IMR-90 (cell line): ENCODE data around the gene PPAN. TPM values are rescaled to one million over a fixed set of nuclear protein-coding genes. Genes with fewer than 3 reads are reported as not detected.

ENCODE experiments used
- ATAC-seq: fragments of 200-7000 bp; cut with Tn5 transposase; 2 replicates; pipeline ENCODE4 v1.9.1; 2020; ENCODE audit warnings: low read depth, mild to moderate bottlenecking, moderate library complexity
- BruUV-seq: library from RNA; stranded (reverse); fragments of 400-500 nt; replicated peaks from 2 replicates; lab custom pipeline; 2021; lab: Mats Ljungman, UMichigan
- CTCF ChIA-PET: fragments of 300-600 bp; formaldehyde crosslinking; extraction: SDS; loops from one replicate; lab custom pipeline; 2021; ENCODE audit warnings: antibody characterized with exemption; lab: Yijun Ruan, JAX
- POLR2A ChIA-PET: fragments of 300-600 bp; sonication (Branson Sonifier 250); formaldehyde crosslinking; loops from one replicate; lab custom pipeline; 2022; ENCODE audit warnings: antibody characterized with exemption; ENCODE audit not compliant: unreplicated experiment; lab: Charles Lee
- DNase-seq: peaks from one replicate; pipeline ENCODE4 v3.0.0; 2013
- H2AFZ ChIP-seq: replicated peaks from 2 replicates; pipeline ENCODE3; 2013; ENCODE audit warnings: low read length, mild to moderate bottlenecking; ENCODE audit not compliant: poor library complexity
- H2AK5ac ChIP-seq: 2 replicates; pipeline ENCODE4 v1.6.1; 2013; ENCODE audit warnings: low read depth, low read length, inconsistent platforms
- H2AK9ac ChIP-seq: replicated peaks from 2 replicates; pipeline ENCODE3; 2013; ENCODE audit warnings: mild to moderate bottlenecking, low read depth, low read length, moderate library complexity; ENCODE audit not compliant: poor library complexity
- H2BK120ac ChIP-seq: 2 replicates; pipeline ENCODE4 v1.6.1; 2013; ENCODE audit warnings: low read depth, low read length, inconsistent platforms
- H2BK15ac ChIP-seq: 3 replicates; pipeline ENCODE4 v1.6.1; 2013; ENCODE audit warnings: low read depth, low read length, inconsistent platforms
- H2BK20ac ChIP-seq: 2 replicates; pipeline ENCODE4 v1.6.1; 2013; ENCODE audit warnings: low read depth, mild to moderate bottlenecking, inconsistent platforms, low read length, moderate library complexity
- H2BK5ac ChIP-seq: 2 replicates; pipeline ENCODE4 v1.6.1; 2013; ENCODE audit warnings: mild to moderate bottlenecking, low read depth, low read length, inconsistent platforms; ENCODE audit not compliant: poor library complexity, severe bottlenecking
- H3K14ac ChIP-seq: replicated peaks from 2 replicates; pipeline ENCODE4 v1.6.1; 2013; ENCODE audit warnings: low read depth, low read length, inconsistent platforms
- H3K18ac ChIP-seq: 2 replicates; pipeline ENCODE4 v1.6.1; 2013; ENCODE audit warnings: low read depth, low read length, control low read depth
- H3K23ac ChIP-seq: 2 replicates; pipeline ENCODE4 v1.6.1; 2013; ENCODE audit warnings: low read depth, low read length, inconsistent platforms
- H3K27ac ChIP-seq: 2 replicates; pipeline ENCODE4 v1.5.1; 2013; ENCODE audit warnings: mild to moderate bottlenecking, control low read depth, low read length; ENCODE audit not compliant: insufficient read depth
- H3K27me3 ChIP-seq: 2 replicates; pipeline ENCODE4 v1.6.1; 2013; ENCODE audit warnings: low read length; ENCODE audit not compliant: control insufficient read depth, insufficient read depth
- H3K36me3 ChIP-seq: 2 replicates; pipeline ENCODE4 v1.6.1; 2013; ENCODE audit warnings: low read length, mixed read lengths; ENCODE audit not compliant: control insufficient read depth, insufficient read depth
- H3K4ac ChIP-seq: 2 replicates; pipeline ENCODE4 v1.6.1; 2013; ENCODE audit warnings: low read depth, low read length, inconsistent platforms
- H3K4me1 ChIP-seq: 2 replicates; pipeline ENCODE4 v1.6.1; 2013; ENCODE audit warnings: low read length, mixed read lengths; ENCODE audit not compliant: control insufficient read depth, insufficient read depth
- H3K4me2 ChIP-seq: 2 replicates; pipeline ENCODE4 v1.6.1; 2013; ENCODE audit warnings: low read depth, mild to moderate bottlenecking, control low read depth, low read length, moderate library complexity
- H3K4me3 ChIP-seq: 2 replicates; pipeline ENCODE4 v1.5.1; 2013; ENCODE audit warnings: low read depth, mild to moderate bottlenecking, control low read depth, low read length, moderate library complexity; ENCODE audit not compliant: insufficient read depth
- H3K56ac ChIP-seq: 2 replicates; pipeline ENCODE4 v1.6.1; 2013; ENCODE audit warnings: low read length, inconsistent platforms; ENCODE audit not compliant: insufficient read depth; ENCODE audit errors: extremely low read depth
- H3K79me1 ChIP-seq, 2 experiments: 2 replicates each; pipeline ENCODE4 v1.6.1; 2013; ENCODE audit warnings: low read length in 2 of 2, inconsistent platforms in 1 of 2, low read depth in 1 of 2
- H3K9ac ChIP-seq: 2 replicates; pipeline ENCODE4 v1.6.1; 2013; ENCODE audit warnings: low read depth, low read length, control low read depth
- H3K9me1 ChIP-seq: 2 replicates; pipeline ENCODE4 v1.6.1; 2013; ENCODE audit warnings: low read length, inconsistent platforms; ENCODE audit not compliant: insufficient read depth
- H3K9me3 ChIP-seq: 2 replicates; pipeline ENCODE4 v1.6.1; 2013; ENCODE audit warnings: low read length; ENCODE audit not compliant: control insufficient read depth, insufficient read depth
- H4K20me1 ChIP-seq: 2 replicates; pipeline ENCODE4 v1.6.1; 2013; ENCODE audit warnings: low read length, inconsistent platforms; ENCODE audit not compliant: insufficient read depth
- H4K5ac ChIP-seq: 2 replicates; pipeline ENCODE4 v1.6.1; 2013; ENCODE audit warnings: mild to moderate bottlenecking, low read depth, low read length, control low read depth
- H4K8ac ChIP-seq, 2 experiments: 2 replicates each; pipeline ENCODE4 v1.6.1; 2013; ENCODE audit warnings: low read depth in 2 of 2, low read length in 2 of 2, control low read depth in 1 of 2, inconsistent platforms in 1 of 2
- H4K91ac ChIP-seq: 2 replicates; pipeline ENCODE4 v1.6.1; 2013; ENCODE audit warnings: low read depth, low read length, inconsistent platforms; ENCODE audit not compliant: insufficient read depth
- BHLHE40 ChIP-seq: fragments of 150-350 bp; IDR thresholded peaks from 2 replicates; pipeline ENCODE4 v1.6.1; 2016; ENCODE audit warnings: mild to moderate bottlenecking, low read depth, low read length
- CEBPB ChIP-seq: IDR thresholded peaks from 2 replicates; pipeline ENCODE4 v1.6.1; 2012; ENCODE audit warnings: low read depth, low read length, improper control_type of control experiment
- CHD1 ChIP-seq: IDR thresholded peaks from 2 replicates; pipeline ENCODE4 v1.6.1; 2012; ENCODE audit warnings: low read depth, low read length, improper control_type of control experiment
- CTCF ChIP-seq: conservative IDR thresholded peaks from 2 replicates; pipeline ENCODE4 v1.5.1; 2012; ENCODE audit warnings: mild to moderate bottlenecking, low read depth, low read length, improper control_type of control experiment
- ELK1 ChIP-seq: fragments of 150-350 bp; IDR thresholded peaks from 2 replicates; pipeline ENCODE4 v1.6.1; 2016; ENCODE audit warnings: low read depth, mild to moderate bottlenecking, low read length, moderate library complexity, borderline replicate concordance
- MAFK ChIP-seq: IDR thresholded peaks from 2 replicates; pipeline ENCODE4 v1.6.1; 2012; ENCODE audit warnings: low read depth, low read length, improper control_type of control experiment
- MAZ ChIP-seq: IDR thresholded peaks from 2 replicates; pipeline ENCODE4 v1.6.1; 2012; ENCODE audit warnings: low read depth, mild to moderate bottlenecking, low read length, improper control_type of control experiment, moderate library complexity, borderline replicate concordance
- MXI1 ChIP-seq: IDR thresholded peaks from 2 replicates; pipeline ENCODE4 v1.6.1; 2012; ENCODE audit warnings: low read depth, mild to moderate bottlenecking, low read length, moderate library complexity, borderline replicate concordance
- NFE2L2 ChIP-seq: fragments of 150-350 bp; IDR thresholded peaks from 2 replicates; pipeline ENCODE4 v1.6.1; 2016; ENCODE audit warnings: low read depth, mild to moderate bottlenecking, low read length
- POLR2A ChIP-seq: IDR thresholded peaks from 2 replicates; pipeline ENCODE4 v1.6.1; 2012; ENCODE audit warnings: mild to moderate bottlenecking, low read depth, low read length
- RAD21 ChIP-seq: IDR thresholded peaks from 2 replicates; pipeline ENCODE4 v1.6.1; 2012; ENCODE audit warnings: low read length, improper control_type of control experiment
- RCOR1 ChIP-seq: IDR thresholded peaks from 2 replicates; pipeline ENCODE4 v1.6.1; 2012; ENCODE audit warnings: mild to moderate bottlenecking, low read length, improper control_type of control experiment; ENCODE audit not compliant: insufficient replicate concordance
- RFX5 ChIP-seq: IDR thresholded peaks from 2 replicates; pipeline ENCODE4 v1.8.0; 2012; ENCODE audit warnings: low read depth, mild to moderate bottlenecking, low read length, moderate library complexity
- SMC3 ChIP-seq: fragments of 150-350 bp; IDR thresholded peaks from 2 replicates; pipeline ENCODE4 v1.6.1; 2016; ENCODE audit warnings: low read depth, mild to moderate bottlenecking, antibody characterized with exemption, low read length, moderate library complexity
- USF2 ChIP-seq: fragments of 150-350 bp; IDR thresholded peaks from 2 replicates; pipeline ENCODE4 v1.6.1; 2017; ENCODE audit warnings: mild to moderate bottlenecking, antibody characterized with exemption, low read length, low read depth
- WGBS, 2 experiments: methylation state at CpG; one replicate each; pipeline versions ENCODE4 v1.1.5 to v1.1.7; 2013; ENCODE audit warnings: missing lambda C conversion rate in 2 of 2; ENCODE audit not compliant: insufficient read length in 1 of 2; ENCODE audit errors: extremely low coverage in 2 of 2; 5-methylcytosine and 5-hydroxymethylcytosine counted together
- dilution Hi-C: fragments of 300-500 bp; cut with HindIII; formaldehyde crosslinking; loops from one replicate; pipeline ENCODE4 v1.14.3; 2018; ENCODE audit warnings: low sequenced_read_pairs; ENCODE audit not compliant: unreplicated experiment
- in situ Hi-C: fragments of 300-500 bp; cut with MboI; formaldehyde crosslinking; loops from 3 replicates; pipeline ENCODE4 v1.14.3; 2019; ENCODE audit warnings: low sequenced_read_pairs, inconsistent platforms, mixed read lengths
- intact Hi-C: fragments of 100-400 bp; cut with micrococcal nuclease; formaldehyde crosslinking; loops from 2 replicates; pipeline ENCODE4 v1.10.0; 2022
- polyA plus RNA-seq, 3 experiments: library from polyadenylated mRNA; depleted of rRNA; stranded (reverse); fragments of >200 nt; gene quantifications; 2 replicates each; pipeline ENCODE4 v1.2.3, GENCODE V29; 2012; ENCODE audit warnings: low replicate concordance in 1 of 3
- total RNA-seq: library from RNA; depleted of rRNA; stranded (reverse); fragments of >200 nt; gene quantifications from 2 replicates; pipeline ENCODE4 v1.2.3, GENCODE V29; 2012

PPAN gene
- total and polyA plus RNA-seq, 2 of the 4 experiments (the other 2 are of a cell fraction) = 24.0 to 41.6 TPM

GRCh38 chr19:10078329-10078728, 27.8 kb upstream of the PPAN start:
- no peak for DNase-seq
- TF ChIP-seq CHD1 (no peak), ELK1 (no peak), MAFK (no peak), RFX5 (no peak), MXI1 (no peak), POLR2A (no peak), CEBPB (no peak), NFE2L2 (no peak), CTCF (no peak), SMC3 (no peak), RAD21 (no peak), USF2 (no peak), BHLHE40 (no peak), MAZ (no peak), RCOR1 (no peak)

More at GRCh38 chr19:10078329-10078728, 27.8 kb upstream of the PPAN start:
- Histone ChIP-seq H2AK5ac (no peak overlapping the region), H3K4me3 (no peak overlapping the region), H3K79me1 (no peaks in the 10 kb centered on the region), H2BK120ac (no peak overlapping the region), H3K27me3 (peaks cover 10% of the 10 kb centered on the region), H3K18ac (no peak overlapping the region), H3K9ac (no peak overlapping the region), H4K5ac (no peak overlapping the region), H3K27ac (no peak overlapping the region), H3K9me3 (peaks cover 7% of the 10 kb centered on the region; the same call in 1 of the 2 replicates), H3K14ac (no peak overlapping the region), H2AK9ac (no peak overlapping the region), H2AFZ (no peak overlapping the region), H3K36me3 (no peaks in the 10 kb centered on the region), H3K56ac (no peak overlapping the region), H3K9me1 (no peaks in the 10 kb centered on the region), H2BK20ac (no peak overlapping the region), H4K91ac (no peak overlapping the region), H4K8ac (no peak overlapping the region), H2BK15ac (no peak overlapping the region), H3K4ac (no peak overlapping the region), H2BK5ac (no peak overlapping the region), H3K23ac (no peak overlapping the region), H4K20me1 (no peaks in the 10 kb centered on the region), H3K4me2 (no peak overlapping the region), H3K4me1 (no peaks in the 10 kb centered on the region)
- no peak for ATAC-seq
- WGBS, 2 experiments = no CpG with 5 or more reads among the region's 8 CpGs
- CTCF ChIA-PET = no interaction called here
- BruUV-seq = no TSS peak
- POLR2A ChIA-PET = interaction anchor here (0.6 kb wide), 1 partner anchor 132 kb away, joined by 9 read pairs; no protein-coding TSS in a partner anchor
- intact Hi-C loops (no loop called here), in situ Hi-C loops (no loop called here), dilution Hi-C loops (no loop called here)
